Measurements from ENCODE around the gene KCNAB1. TPM values are rescaled to one million over a fixed set of nuclear protein-coding genes. Genes with fewer than 3 reads are reported as not detected.

The KCNAB1 gene
- total RNA-seq, 3 donors from 2014 or later = 3.9 to 8.3 (median 5.4) TPM

GRCh38 chr3:156351783-156352182 lies 231.4 kb downstream of the KCNAB1 start:
- intact Hi-C loops (cut with DNase I; ENCODE audit: low total_unique reads) = no loop called here
- H3K27ac ChIP-seq = no peak overlapping the region
- no peak for TF ChIP-seq POLR2AphosphoS5 (IDR thresholded peaks at IDR 0.05)
- TF ChIP-seq CTCF (IDR thresholded peaks at IDR 0.05) = no peak
- TF ChIP-seq POLR2A (IDR thresholded peaks at IDR 0.05) = no peak
- H3K4me3 ChIP-seq = no peak overlapping the region
- H3K36me3 ChIP-seq = no peaks in the 10 kb centered on the region
- no peak for DNase-seq (ENCODE audit: low spot score in 2 of 2)
- no peaks in the 10 kb centered on the region for H3K9me3 ChIP-seq
- H3K4me1 ChIP-seq = no peaks in the 10 kb centered on the region
- no peaks in the 10 kb centered on the region for H3K27me3 ChIP-seq

- no peaks in the 10 kb centered on the region for H3K27me3 ChIP-seq
- H3K36me3 ChIP-seq = no peaks in the 10 kb centered on the region
- H3K27ac ChIP-seq = no peak overlapping the region
- intact Hi-C loops (cut with DNase I; ENCODE audit: low total_unique reads) = no loop called here
- no peak for TF ChIP-seq POLR2AphosphoS5 (IDR thresholded peaks at IDR 0.05)
- TF ChIP-seq POLR2A (IDR thresholded peaks at IDR 0.05) = no peak
- no peak for TF ChIP-seq CTCF (IDR thresholded peaks at IDR 0.05)
- no peaks in the 10 kb centered on the region for H3K4me1 ChIP-seq
- H3K4me3 ChIP-seq = no peak overlapping the region
- no peaks in the 10 kb centered on the region for H3K9me3 ChIP-seq
- no peak for DNase-seq (ENCODE audit: low spot score in 2 of 2)
Observed at GRCh38 chr3:156352728-156353127, 232.3 kb downstream of the KCNAB1 start.

GRCh38 chr3:156353563-156353962 lies 233.2 kb downstream of the KCNAB1 start:
- intact Hi-C loops (cut with DNase I; ENCODE audit: low total_unique reads) = no loop called here
- DNase-seq (ENCODE audit: low spot score in 2 of 2) = no peak
- TF ChIP-seq POLR2AphosphoS5 (IDR thresholded peaks at IDR 0.05) (no peak), POLR2A (IDR thresholded peaks at IDR 0.05) (no peak), CTCF (IDR thresholded peaks at IDR 0.05) (no peak)

GRCh38 chr3:156356537-156357363 lies 236.4 kb downstream of the KCNAB1 start:
- no peaks in the 10 kb centered on the region for H3K27me3 ChIP-seq
- DNase-seq (ENCODE audit: low spot score in 2 of 2) = peak in 1 of 2 donors; percentile 24
- H3K36me3 ChIP-seq = no peaks in the 10 kb centered on the region
- H3K27ac ChIP-seq = peak overlapping the region in 1 of 2 donors; percentile 7
- intact Hi-C loops (cut with DNase I; ENCODE audit: low total_unique reads) = no loop called here
- TF ChIP-seq POLR2A (IDR thresholded peaks at IDR 0.05) (no peak), CTCF (IDR thresholded peaks at IDR 0.05) (no peak), POLR2AphosphoS5 (IDR thresholded peaks at IDR 0.05) (no peak)
- no peaks in the 10 kb centered on the region for H3K9me3 ChIP-seq
- H3K4me1 ChIP-seq = no peaks in the 10 kb centered on the region
- H3K4me3 ChIP-seq = no peak overlapping the region

More at GRCh38 chr3:156353563-156353962, 233.2 kb downstream of the KCNAB1 start:
- H3K9me3 ChIP-seq = no peaks in the 10 kb centered on the region
- H3K27me3 ChIP-seq = no peaks in the 10 kb centered on the region
- H3K4me3 ChIP-seq = no peak overlapping the region
- no peaks in the 10 kb centered on the region for H3K36me3 ChIP-seq
- H3K4me1 ChIP-seq = no peaks in the 10 kb centered on the region
- H3K27ac ChIP-seq = no peak overlapping the region

- no peaks in the 10 kb centered on the region for H3K9me3 ChIP-seq
Observed at GRCh38 chr3:156358232-156358631, 237.9 kb downstream of the KCNAB1 start.

More at GRCh38 chr3:156358232-156358631, 237.9 kb downstream of the KCNAB1 start:
- no peak for DNase-seq (ENCODE audit: low spot score in 2 of 2)
- no peaks in the 10 kb centered on the region for H3K4me1 ChIP-seq
- no peak overlapping the region for H3K4me3 ChIP-seq
- no peaks in the 10 kb centered on the region for H3K36me3 ChIP-seq
- intact Hi-C loops (cut with DNase I; ENCODE audit: low total_unique reads) = no loop called here
- TF ChIP-seq POLR2AphosphoS5 (IDR thresholded peaks at IDR 0.05) (no peak), CTCF (IDR thresholded peaks at IDR 0.05) (no peak), POLR2A (IDR thresholded peaks at IDR 0.05) (no peak)
- H3K27me3 ChIP-seq = no peaks in the 10 kb centered on the region
- H3K27ac ChIP-seq = no peak overlapping the region

Data from breast epithelium (tissue), 4 donors.